Measurements from ENCODE around the gene DCTD.

DNA sequence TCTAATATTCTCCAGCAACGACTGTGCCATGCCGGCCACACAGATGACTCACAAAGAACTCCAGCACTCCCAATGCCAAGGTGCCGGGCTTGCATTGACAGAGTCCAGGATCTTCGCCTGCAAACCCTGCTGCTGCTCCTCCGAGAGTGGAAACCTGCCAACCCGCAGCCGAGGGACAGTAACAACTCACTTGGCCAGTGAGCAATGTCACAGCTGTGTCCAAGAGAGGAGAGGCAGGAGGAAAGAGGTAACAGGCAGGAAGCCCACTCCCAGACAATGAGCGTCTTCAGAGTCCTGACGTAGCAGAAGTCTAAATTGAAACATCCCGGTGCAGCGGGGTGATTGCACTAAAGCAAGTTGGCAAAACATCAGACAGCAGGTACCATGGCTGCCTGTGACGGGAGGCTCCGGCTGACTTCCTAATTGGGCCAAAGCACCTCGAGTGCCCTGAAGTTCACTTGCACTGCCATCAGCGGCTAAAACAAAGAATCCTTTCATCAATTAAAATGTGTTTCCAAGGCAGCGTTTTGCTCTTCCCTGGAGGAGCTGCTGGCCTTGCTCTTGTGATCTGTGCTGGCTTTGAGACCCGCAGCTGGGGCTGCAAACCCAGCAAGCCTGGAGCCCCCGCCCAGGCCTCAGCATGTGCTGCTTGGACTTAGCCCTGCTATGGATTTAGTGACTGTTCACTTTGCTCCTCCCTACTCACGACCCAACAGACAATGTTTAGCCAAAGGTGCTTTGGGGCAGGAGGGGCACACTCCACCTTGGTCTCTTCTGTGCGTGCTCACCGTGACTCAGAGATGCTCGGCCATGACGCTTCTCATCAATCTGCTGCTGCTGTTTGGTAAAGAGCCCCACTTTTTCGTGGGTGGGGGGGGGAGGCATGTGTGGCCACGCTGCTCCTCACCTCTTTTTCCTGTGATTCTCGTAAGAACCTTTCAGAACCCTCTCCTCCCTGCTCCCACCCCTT, 36.5 kb downstream of the DCTD start:
- TF ChIP-seq EZH2 (IDR thresholded peaks at IDR 0.05) (no peak), POLR2AphosphoS5 (IDR thresholded peaks at IDR 0.05; ENCODE audit: borderline replicate concordance, low read depth, low read length) (no peak), FOXP2 (optimal IDR thresholded peaks at IDR 0.05; ENCODE audit: control extremely low read depth, extremely low read length, insufficient read depth) (no peak)

Measured in SK-N-MC (cell line).